ENCODE results near the gene LRPAP1.

DNA sequence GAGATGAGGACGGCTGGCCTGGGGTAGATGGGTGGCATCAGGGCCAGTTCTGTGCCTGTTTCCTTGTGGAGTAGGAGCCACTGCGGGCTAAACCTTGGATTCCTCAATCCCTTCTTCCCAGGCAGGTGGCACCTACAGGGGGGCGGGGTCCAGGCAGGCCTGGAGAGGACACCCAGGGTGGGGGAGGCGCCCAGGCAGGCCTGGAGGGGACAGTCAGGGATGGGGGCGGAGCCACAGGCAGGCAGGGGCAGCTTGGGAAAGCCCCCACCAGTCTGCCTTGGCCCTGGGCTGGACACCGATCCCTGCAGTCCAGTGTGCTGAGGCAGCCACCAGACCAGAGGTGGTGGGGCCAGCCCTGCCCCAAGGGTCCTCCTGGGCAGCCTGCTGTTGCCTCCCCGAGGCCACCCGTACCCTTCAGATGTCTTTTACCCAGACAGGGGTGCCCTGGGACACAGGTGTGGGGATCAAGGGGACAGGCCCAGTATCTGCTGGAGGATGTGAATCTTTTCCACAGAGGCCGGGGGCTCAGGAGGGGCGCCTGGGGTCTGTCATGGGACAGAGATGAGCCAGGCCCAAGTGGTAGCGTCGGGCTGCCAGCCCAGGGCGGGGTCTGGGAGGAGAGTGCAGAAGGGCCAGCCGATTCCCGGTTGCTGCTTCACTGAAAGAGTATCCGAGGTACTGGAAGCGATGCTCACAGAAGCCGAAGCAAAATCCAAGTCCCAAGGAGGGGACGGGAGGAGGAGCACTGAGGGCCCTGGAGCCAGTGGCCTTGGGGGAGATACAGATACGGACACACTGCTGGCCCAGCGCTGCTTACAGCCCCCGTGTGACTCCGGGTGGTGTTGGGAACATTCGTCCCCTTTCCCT lies 34.5 kb downstream of the LRPAP1 start:
- TF ChIP-seq, protein P1, sequence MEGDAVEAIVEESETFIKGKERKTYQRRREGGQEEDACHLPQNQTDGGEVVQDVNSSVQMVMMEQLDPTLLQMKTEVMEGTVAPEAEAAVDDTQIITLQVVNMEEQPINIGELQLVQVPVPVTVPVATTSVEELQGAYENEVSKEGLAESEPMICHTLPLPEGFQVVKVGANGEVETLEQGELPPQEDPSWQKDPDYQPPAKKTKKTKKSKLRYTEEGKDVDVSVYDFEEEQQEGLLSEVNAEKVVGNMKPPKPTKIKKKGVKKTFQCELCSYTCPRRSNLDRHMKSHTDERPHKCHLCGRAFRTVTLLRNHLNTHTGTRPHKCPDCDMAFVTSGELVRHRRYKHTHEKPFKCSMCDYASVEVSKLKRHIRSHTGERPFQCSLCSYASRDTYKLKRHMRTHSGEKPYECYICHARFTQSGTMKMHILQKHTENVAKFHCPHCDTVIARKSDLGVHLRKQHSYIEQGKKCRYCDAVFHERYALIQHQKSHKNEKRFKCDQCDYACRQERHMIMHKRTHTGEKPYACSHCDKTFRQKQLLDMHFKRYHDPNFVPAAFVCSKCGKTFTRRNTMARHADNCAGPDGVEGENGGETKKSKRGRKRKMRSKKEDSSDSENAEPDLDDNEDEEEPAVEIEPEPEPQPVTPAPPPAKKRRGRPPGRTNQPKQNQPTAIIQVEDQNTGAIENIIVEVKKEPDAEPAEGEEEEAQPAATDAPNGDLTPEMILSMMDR (IDR thresholded peaks at IDR 0.05), result no peak
- no peak for TF ChIP-seq POLR2A (IDR thresholded peaks at IDR 0.05)
